HepG2 (cell line): ENCODE measurements around the gene ASCC2.

Experiments used
- CTCF ChIP-seq: sonication (generic); formaldehyde crosslinking; IDR thresholded peaks from 2 replicates; pipeline ENCODE4 v1.5.0; 2020; ENCODE audit warnings: mild to moderate bottlenecking, missing genetic modification reagents, moderate library complexity
- ETV5 ChIP-seq: IDR thresholded peaks from 2 replicates; pipeline ENCODE4 v1.6.1; 2018; ENCODE audit warnings: missing biosample characterization, missing genetic modification reagents, inconsistent platforms, borderline replicate concordance
- HIVEP1 ChIP-seq: sonication (generic); formaldehyde crosslinking; IDR thresholded peaks from 2 replicates; pipeline ENCODE4 v1.4.0; 2020; ENCODE audit warnings: mild to moderate bottlenecking, missing genetic modification reagents
- MEIS2 ChIP-seq: sonication (generic); formaldehyde crosslinking; IDR thresholded peaks from 2 replicates; pipeline ENCODE4 v1.9.0; 2021; ENCODE audit warnings: mild to moderate bottlenecking, missing genetic modification reagents
- NBN ChIP-seq: fragments of 450-650 bp; conservative IDR thresholded peaks from 2 replicates; pipeline ENCODE4 v1.6.1; 2017
- NR2C2 ChIP-seq: sonication (generic); formaldehyde crosslinking; IDR thresholded peaks from 2 replicates; pipeline ENCODE4 v1.4.0; 2020; ENCODE audit warnings: missing genetic modification reagents, mild to moderate bottlenecking, moderate library complexity, borderline replicate concordance
- SNAPC5 ChIP-seq: sonication (generic); formaldehyde crosslinking; IDR thresholded peaks from 2 replicates; pipeline ENCODE4 v1.8.1; 2023; ENCODE audit warnings: mild to moderate bottlenecking, missing genetic modification reagents, borderline replicate concordance
- ZBTB8A ChIP-seq: sonication (generic); formaldehyde crosslinking; IDR thresholded peaks from 2 replicates; pipeline ENCODE4 v1.4.0; 2020; ENCODE audit warnings: mild to moderate bottlenecking, low read depth, missing genetic modification reagents, borderline replicate concordance
- ZNF616 ChIP-seq: sonication (generic); formaldehyde crosslinking; IDR thresholded peaks from 2 replicates; pipeline ENCODE4 v1.5.0; 2020; ENCODE audit warnings: low read depth, mild to moderate bottlenecking, missing genetic modification reagents
- ZNF773 ChIP-seq: sonication (generic); formaldehyde crosslinking; IDR thresholded peaks from 2 replicates; pipeline ENCODE4 v1.4.0; 2020; ENCODE audit warnings: missing genetic modification reagents, borderline replicate concordance

- no peak for TF ChIP-seq ETV5 (CRISPR knock-in tag)
- no peak for TF ChIP-seq SNAPC5 (CRISPR knock-in tag)
- no peak for TF ChIP-seq CTCF
- TF ChIP-seq ZNF616 = no peak
- TF ChIP-seq NR2C2 (CRISPR knock-in tag) = no peak
- TF ChIP-seq ZBTB8A (CRISPR knock-in tag) = no peak
- no peak for TF ChIP-seq MEIS2 (CRISPR knock-in tag)
- no peak for TF ChIP-seq HIVEP1
- no peak for TF ChIP-seq ZNF773 (CRISPR knock-in tag)
- no peak for TF ChIP-seq NBN
Observed at GRCh38 chr22:29885610-29886009, 47.5 kb upstream of the ASCC2 start.
